HEK293T (cell line): ENCODE data around the gene ESPNL.

ENCODE experiments used
- CTCF ChIA-PET: fragments of 350-600 bp; formaldehyde crosslinking; extraction: SDS; loops from one replicate; lab custom pipeline; 2021; ENCODE audit warnings: antibody characterized with exemption, inconsistent platforms; lab: Yijun Ruan, JAX
- POLR2A ChIA-PET: fragments of 350-600 bp; formaldehyde crosslinking; extraction: SDS; loops from one replicate; lab custom pipeline; 2020; ENCODE audit warnings: antibody characterized with exemption, inconsistent platforms; lab: Yijun Ruan, JAX
- DNase-seq: peaks from one replicate; pipeline ENCODE4 v3.0.0; 2012; ENCODE audit warnings: mixed read lengths; ENCODE audit errors: extremely low spot score
- ARNT ChIP-seq: fragments of 450-650 bp; IDR thresholded peaks from 2 replicates; pipeline ENCODE4 v1.6.1; 2017; ENCODE audit warnings: mild to moderate bottlenecking
- BHLHE40 ChIP-seq: fragments of 450-650 bp; IDR thresholded peaks from 2 replicates; pipeline ENCODE4 v1.6.1; 2016; ENCODE audit warnings: mild to moderate bottlenecking, moderate library complexity, borderline replicate concordance
- CTBP1 ChIP-seq: fragments of 450-650 bp; IDR thresholded peaks from 2 replicates; pipeline ENCODE4 v1.6.1; 2016; ENCODE audit warnings: borderline replicate concordance
- ELF4 ChIP-seq: fragments of 450-650 bp; IDR thresholded peaks from 2 replicates; pipeline ENCODE4 v1.6.1; 2017; ENCODE audit warnings: antibody characterized with exemption
- FOXA1 ChIP-seq: fragments of 450-650 bp; IDR thresholded peaks from 2 replicates; pipeline ENCODE4 v1.6.1; 2016; ENCODE audit warnings: mild to moderate bottlenecking
- FOXK2 ChIP-seq: fragments of 450-650 bp; IDR thresholded peaks from 2 replicates; pipeline ENCODE4 v1.6.1; 2016; ENCODE audit warnings: mild to moderate bottlenecking
- FOXM1 ChIP-seq: fragments of 450-650 bp; IDR thresholded peaks from 2 replicates; pipeline ENCODE4 v1.6.1; 2017; ENCODE audit warnings: mild to moderate bottlenecking, borderline replicate concordance
- HDGF ChIP-seq: fragments of 450-650 bp; IDR thresholded peaks from 2 replicates; pipeline ENCODE4 v1.6.1; 2017; ENCODE audit warnings: antibody characterized with exemption, borderline replicate concordance
- L3MBTL2 ChIP-seq: fragments of 450-650 bp; conservative IDR thresholded peaks from 2 replicates; pipeline ENCODE4 v1.6.1; 2016; ENCODE audit warnings: mild to moderate bottlenecking
- LEF1 ChIP-seq: fragments of 450-650 bp; IDR thresholded peaks from 2 replicates; pipeline ENCODE4 v1.6.1; 2017; ENCODE audit warnings: mild to moderate bottlenecking, borderline replicate concordance
- NFRKB ChIP-seq: fragments of 450-650 bp; IDR thresholded peaks from 2 replicates; pipeline ENCODE4 v1.6.1; 2016; ENCODE audit warnings: mild to moderate bottlenecking, moderate library complexity
- SP1 ChIP-seq: fragments of 450-650 bp; IDR thresholded peaks from 2 replicates; pipeline ENCODE4 v1.6.1; 2017
- SUZ12 ChIP-seq: fragments of 450-650 bp; IDR thresholded peaks from 2 replicates; pipeline ENCODE4 v1.6.1; 2016; ENCODE audit warnings: mild to moderate bottlenecking
- TARDBP ChIP-seq: fragments of 450-650 bp; IDR thresholded peaks from 2 replicates; pipeline ENCODE4 v1.6.1; 2016
- ZNF384 ChIP-seq: fragments of 450-650 bp; IDR thresholded peaks from 2 replicates; pipeline ENCODE4 v1.6.1; 2016
- TF ChIP-seq, protein P1 (sequence below): fragments of 450-650 bp; IDR thresholded peaks from 2 replicates; pipeline ENCODE4 v1.6.1; 2016

Gene ESPNL

DNA sequence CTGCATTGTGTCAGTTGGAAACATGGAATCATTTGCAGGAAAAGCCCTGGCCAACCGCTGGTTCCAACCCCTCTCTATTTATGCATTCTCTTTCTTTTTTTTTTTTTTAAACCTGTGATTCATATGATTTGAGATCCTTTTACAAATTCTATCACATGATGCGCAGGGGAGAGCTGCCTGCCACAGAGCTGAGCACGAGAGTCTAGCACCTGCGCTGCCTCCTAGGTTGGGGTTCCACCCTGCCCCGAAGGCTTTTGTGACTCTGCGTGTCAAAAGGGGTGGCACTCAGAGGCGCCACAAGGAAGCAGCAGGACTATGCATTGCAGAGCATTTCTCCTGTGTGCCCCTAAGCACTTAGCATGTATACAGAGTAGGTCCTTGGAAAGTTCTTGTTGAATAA is 17.3 kb upstream of the ESPNL start:
- DNase-seq, result no peak
- ChIA-PET POLR2A (no interaction called here), CTCF (no interaction called here)
- no peak for TF ChIP-seq CTBP1
- no peak for TF ChIP-seq ARNT
- TF ChIP-seq NFRKB, result no peak
- TF ChIP-seq SUZ12, result no peak
- TF ChIP-seq ELF4, result no peak
- TF ChIP-seq FOXA1, result no peak

DNA sequence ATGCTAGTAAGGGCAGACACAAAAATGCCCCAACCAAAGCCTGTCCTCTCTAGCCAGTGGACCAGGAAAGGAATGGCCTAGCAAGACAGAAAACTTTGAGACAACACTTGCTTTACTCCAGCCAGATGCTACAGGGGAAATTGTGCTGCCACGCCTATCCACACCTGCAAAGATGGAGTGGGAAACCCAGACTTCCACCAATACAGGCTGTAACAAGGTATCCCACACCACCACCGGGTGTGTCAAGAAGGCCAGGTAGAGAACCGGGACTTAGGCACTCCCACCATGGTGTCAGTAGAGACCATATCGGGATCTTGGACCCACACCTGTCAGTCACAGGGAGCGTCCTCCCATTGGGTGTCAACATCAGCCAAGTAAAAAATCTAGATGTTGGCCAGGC is 16.2 kb upstream of the ESPNL start:
- POLR2A ChIA-PET, result no interaction called here
- CTCF ChIA-PET, result no interaction called here
- TF ChIP-seq BHLHE40 (no peak), FOXA1 (no peak), TARDBP (no peak), NFRKB (no peak), CTBP1 (no peak), LEF1 (no peak), FOXM1 (no peak), SUZ12 (no peak), FOXK2 (no peak), L3MBTL2 (no peak), SP1 (no peak), ARNT (no peak)
- DNase-seq, result no peak

DNA sequence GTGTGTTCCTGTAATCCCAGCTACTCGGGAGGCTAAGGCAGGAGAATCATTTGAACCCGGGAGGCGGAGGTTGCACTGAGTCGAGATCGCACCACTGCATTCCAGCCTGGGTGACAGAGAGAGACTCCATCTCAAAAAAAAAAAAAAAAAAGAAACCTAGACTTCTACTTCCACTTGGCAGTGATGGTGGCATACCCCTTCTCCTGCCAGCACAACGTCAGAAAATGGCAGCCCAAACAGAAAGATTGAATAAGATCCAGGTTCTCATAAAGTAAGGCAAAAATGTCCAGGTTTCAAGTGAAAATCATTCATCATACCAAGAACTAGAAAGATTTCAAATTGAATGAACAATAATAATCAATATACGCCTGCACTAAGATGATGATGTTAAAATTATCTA is 15.4 kb upstream of the ESPNL start:
- ChIA-PET POLR2A (no interaction called here), CTCF (no interaction called here)
- no peak for DNase-seq
- TF ChIP-seq CTBP1, result no peak

DNA sequence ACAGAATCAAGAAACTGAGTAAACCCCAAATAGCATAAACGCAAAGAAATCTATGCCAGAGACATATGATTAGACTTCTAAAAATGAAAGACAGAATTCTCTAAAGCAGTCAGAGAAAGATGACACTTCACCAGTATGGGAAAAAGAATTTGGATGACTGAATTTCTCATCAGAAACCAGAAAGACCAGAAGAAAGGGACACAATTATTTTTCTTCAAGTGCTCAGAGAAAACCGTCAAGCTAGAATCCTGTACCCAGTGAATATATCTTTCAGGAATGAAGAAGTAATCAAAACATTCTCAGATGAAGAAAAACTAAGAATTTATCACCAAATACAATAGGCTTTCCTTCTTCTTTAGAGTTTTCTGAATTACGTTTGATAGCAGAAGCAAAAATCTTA is 14.2 kb upstream of the ESPNL start:
- ChIA-PET CTCF (no interaction called here), POLR2A (no interaction called here)
- TF ChIP-seq SP1 (no peak), L3MBTL2 (no peak), ZNF384 (no peak), FOXM1 (no peak), FOXA1 (no peak), CTBP1 (no peak), NFRKB (no peak), ELF4 (no peak), SUZ12 (no peak)
- no peak for DNase-seq

DNA sequence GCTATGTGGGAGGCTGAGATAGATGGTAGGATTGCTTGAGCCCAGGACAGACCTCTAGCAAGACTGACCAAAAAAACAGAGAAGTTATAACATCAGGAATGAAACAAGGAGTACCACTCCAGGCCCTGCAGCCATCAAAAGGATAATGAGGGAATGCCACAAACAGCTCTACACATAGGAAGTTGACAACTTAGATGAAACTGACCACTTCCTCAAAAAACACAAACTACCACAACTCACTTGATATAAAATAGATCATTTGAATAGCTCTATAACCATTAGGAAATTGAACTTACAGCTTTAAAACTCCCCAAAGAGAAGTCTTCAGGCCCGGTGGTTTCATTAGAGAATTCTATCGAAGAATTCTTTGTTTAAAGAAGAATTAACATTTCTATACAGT is 12.9 kb upstream of the ESPNL start:
- no peak for DNase-seq
- no peak for TF ChIP-seq FOXM1
- TF ChIP-seq FOXA1, result no peak
- TF ChIP-seq SP1, result no peak
- TF ChIP-seq, protein P1, sequence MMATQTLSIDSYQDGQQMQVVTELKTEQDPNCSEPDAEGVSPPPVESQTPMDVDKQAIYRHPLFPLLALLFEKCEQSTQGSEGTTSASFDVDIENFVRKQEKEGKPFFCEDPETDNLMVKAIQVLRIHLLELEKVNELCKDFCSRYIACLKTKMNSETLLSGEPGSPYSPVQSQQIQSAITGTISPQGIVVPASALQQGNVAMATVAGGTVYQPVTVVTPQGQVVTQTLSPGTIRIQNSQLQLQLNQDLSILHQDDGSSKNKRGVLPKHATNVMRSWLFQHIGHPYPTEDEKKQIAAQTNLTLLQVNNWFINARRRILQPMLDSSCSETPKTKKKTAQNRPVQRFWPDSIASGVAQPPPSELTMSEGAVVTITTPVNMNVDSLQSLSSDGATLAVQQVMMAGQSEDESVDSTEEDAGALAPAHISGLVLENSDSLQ, result no peak
- no peak for TF ChIP-seq SUZ12
- no peak for TF ChIP-seq ZNF384
- no peak for TF ChIP-seq HDGF
- no peak for TF ChIP-seq TARDBP
- TF ChIP-seq L3MBTL2, result no peak
- no peak for TF ChIP-seq ARNT
- TF ChIP-seq ELF4, result no peak
- TF ChIP-seq CTBP1, result no peak
- ChIA-PET CTCF (no interaction called here), POLR2A (no interaction called here)

DNA sequence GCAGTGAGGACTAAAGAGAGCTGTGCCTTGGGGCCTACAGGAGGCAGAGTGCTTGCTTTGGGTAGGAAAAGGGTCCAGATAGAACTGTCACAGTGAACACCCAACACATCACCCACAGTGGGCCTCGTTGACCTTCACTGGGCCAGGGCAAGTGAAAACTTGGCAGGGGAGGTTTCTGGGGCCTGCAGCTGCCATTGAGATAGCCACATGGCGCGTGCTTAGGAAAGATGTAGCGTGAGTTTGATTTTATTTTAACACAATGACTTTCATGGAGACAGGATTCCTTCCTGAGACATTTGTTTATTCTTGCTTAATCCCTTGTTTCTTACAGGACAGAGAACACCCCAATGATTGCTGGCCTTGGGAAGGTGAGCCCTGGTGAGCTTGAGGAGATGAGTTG is 9.3 kb upstream of the ESPNL start:
- DNase-seq, result no peak
- ChIA-PET CTCF (no interaction called here), POLR2A (no interaction called here)
- TF ChIP-seq FOXA1 (no peak), LEF1 (no peak), CTBP1 (no peak)

DNA sequence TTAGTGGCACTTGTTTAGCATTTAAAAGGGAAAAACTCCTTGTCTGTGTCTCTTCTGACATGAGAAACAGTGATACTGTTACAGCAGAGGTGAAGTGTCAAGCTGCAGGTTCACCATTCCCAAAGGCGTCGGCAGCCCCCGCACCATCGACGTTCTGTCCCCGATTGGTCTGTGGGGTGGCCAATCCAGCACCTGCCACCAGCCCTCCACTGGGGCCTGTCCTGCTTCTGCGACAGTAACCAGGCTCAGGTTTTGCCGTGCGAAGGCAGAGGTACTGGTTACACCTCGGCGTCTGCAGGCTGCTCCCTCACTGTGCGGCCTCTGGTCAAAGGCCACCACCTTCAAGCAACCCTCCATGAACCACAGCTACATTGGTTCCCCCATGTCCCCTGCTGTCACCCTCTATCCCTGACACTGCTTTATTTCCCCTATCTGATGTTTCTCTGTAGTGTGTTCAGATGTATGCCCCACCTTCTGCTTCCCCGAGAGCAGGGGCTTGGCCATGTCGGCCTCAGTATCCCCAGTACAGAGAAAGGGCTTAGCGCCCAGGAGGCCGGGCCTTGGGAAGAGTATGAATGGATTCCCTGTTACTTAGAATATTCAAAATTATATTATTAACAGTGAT is 8.6 kb upstream of the ESPNL start:
- ChIA-PET POLR2A (no interaction called here), CTCF (no interaction called here)
- no peak for TF ChIP-seq SUZ12
- TF ChIP-seq LEF1, result no peak
- no peak for TF ChIP-seq FOXM1
- no peak for TF ChIP-seq FOXA1
- TF ChIP-seq, protein P1, result no peak
- TF ChIP-seq BHLHE40, result no peak
- no peak for TF ChIP-seq ELF4
- TF ChIP-seq TARDBP, result no peak
- TF ChIP-seq ARNT, result no peak
- TF ChIP-seq FOXK2, result no peak
- no peak for TF ChIP-seq SP1
- no peak for TF ChIP-seq L3MBTL2
- no peak for TF ChIP-seq HDGF
- TF ChIP-seq ZNF384, result no peak
- no peak for TF ChIP-seq CTBP1
- TF ChIP-seq NFRKB, result no peak
- no peak for DNase-seq
